Measurements from ENCODE around the gene TRIOBP.
A peak's percentile ranks its signal among the peaks of the same experiment; 100 is the strongest.

TRIOBP gene

GRCh38 chr22:37733625-37734401 is 37.0 kb downstream of the TRIOBP start:
- DNase-seq = no peak

GRCh38 chr22:37734402-37734700 is 37.5 kb downstream of the TRIOBP start:
- no peak for DNase-seq

- DNase-seq = no peak
These were observed 38.2 kb downstream of the TRIOBP start for GRCh38 chr22:37734964-37735451.

DNA sequence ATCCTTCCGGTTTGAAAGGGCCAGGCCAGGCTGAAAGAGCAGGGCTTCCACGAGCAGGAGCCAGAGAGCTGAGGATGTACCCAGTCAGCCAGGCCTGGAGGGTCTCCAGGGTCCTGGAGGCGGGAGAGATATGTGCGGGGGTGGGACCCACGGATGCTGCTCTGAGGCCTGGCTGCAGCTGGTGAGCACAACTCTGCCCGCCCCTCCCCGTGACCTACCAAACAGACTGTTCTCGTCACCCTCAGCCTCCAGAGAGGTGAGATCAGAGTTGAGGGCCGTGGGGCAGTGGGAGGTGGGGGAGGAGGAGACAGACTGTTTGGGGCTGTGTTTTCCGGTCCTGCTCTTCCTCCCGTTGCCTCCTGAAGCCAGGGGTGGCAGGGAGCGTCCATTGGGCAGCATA is 42.2 kb downstream of the TRIOBP start:
- no peak for DNase-seq

DNA sequence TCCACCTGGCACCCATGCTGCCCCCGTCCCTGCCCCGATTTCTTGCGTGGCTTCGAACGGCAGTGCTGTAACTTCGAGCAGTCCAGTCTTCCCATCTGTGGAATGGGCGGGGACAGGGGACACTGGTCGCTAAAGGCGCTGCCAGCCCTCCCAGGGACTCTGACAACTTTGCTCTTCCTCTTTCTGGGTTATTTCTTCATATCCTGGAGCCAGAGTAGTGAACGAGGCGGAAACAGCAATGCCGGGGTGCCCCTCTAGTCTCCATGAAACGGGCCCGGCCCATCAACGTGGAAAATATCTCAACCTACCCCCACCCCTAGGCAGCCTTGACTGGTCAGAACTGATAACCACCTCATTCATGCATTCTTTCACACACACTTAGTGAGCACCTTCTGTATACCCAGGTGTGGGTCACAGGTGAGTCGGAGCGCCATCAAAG is 42.8 kb downstream of the TRIOBP start:
- no peak for DNase-seq

DNA sequence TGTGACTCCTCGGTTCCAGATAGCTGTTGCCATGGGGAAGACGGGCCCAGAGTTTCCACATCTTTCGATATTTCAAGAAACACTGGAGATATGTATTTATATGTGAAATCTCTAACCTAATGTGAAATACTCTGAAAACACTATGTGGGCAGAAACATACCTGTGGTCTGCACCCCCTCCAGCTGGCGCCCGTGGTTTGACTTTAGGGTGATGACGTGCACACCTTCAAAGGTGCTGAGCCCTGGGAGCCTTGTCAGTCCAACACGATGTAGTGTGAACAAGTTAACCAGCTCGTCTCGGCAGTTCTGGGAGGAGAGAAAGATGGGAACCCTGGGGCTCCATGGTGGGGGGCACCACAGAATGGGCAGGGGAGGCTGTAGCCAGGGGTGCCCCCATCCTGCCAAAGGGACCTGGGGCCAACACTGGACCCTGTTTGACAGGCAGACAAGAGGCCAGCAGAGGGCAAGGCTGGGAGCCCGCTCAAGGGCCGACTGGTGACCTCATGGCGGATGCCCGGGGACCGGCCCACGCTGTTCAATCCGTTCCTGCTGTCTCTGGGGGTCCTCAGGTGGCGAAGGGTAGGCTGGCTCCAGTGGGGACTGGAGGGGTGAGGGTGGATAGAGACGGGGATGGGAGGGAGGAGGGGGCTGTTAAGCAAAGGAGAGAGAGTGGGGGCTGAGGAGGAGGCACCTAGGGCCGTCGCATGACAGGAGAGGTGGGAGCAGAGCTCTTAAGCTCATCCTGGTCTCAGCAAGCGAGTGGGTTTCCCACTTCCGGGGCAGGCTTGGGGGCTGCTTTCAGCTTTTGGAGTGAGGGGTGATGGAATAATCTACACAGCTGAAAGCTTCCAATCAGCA is 43.8 kb downstream of the TRIOBP start:
- DNase-seq = no peak

GRCh38 chr22:37741312-37741795 is 44.5 kb downstream of the TRIOBP start:
- no peak for DNase-seq

- no peak for DNase-seq
These were observed 45.7 kb downstream of the TRIOBP start for GRCh38 chr22:37742376-37743171.

- DNase-seq = no peak
These were observed 47.7 kb downstream of the TRIOBP start for GRCh38 chr22:37744589-37744988.

- DNase-seq = peak; percentile 74 to 82 (median 80)
These were observed 48.9 kb downstream of the TRIOBP start for GRCh38 chr22:37745548-37746365.

DNA sequence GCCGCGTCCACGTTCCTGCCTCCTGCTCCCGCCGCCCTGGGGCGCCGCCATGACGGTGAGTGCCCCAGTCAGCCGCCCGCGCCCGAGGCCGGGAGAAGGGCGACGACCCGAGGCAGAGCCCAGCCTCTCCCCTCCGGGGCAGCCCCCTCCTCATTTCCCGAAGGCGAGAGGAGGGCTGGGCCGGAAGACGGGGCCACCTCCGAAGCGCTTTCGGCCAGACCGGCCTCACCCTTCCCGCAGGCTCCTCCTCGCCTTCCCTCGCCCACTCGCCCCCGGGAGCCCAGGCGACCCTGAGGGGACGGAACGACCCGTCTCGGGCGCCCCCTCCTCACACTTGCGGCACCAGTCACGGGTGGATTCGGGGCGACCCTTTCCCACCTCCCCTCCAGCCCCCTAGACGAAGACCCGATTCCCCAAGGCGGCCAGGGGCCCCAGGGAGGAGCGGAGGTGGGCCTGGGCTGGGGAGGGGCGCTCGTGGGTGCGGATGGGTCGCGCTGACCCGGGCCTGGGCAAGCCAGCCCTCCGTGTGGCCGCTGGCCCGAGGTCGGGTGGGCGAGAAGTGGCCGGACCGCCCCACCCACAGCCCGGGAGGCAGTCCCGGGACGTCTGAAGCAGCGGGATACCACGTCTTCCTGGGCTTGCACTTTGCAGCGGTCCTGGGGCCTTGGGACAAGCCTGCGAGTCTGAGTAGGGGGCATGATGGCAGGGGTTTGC is 49.7 kb downstream of the TRIOBP start:
- DNase-seq = peak in 1 of 4 experiments; percentile 34

DNA sequence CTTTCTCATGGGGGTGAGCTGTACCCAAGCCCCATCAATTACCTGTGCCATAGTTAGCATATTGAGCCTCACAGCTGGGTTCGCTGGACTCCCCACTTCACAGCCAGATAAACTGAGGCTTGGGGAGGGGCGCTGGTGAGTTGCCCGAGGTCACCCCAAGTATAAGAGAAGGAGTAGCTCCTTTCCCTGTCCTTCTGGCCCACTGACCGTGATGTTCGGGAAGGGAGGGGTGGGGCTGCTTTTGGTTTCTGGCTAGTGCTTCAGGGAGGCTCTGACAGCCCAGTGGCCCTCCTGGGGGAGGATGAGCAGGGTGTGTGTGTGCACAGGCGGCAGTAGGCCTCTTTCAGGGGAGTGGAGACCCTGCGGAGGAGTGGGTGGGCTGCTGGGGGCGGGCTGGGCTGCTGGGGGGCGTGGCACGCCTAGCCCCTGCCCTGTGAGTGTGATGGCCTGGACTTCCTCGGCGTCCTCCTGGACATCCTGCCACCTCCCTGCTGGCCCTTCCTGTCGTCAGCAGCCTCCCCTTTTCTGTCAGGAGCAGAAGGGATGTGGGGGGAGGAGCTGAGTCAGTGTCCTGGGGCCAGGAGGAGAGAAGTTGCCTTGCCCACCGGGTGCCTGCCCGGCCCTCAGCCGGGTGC is 50.3 kb downstream of the TRIOBP start:
- no peak for DNase-seq

- DNase-seq = no peak
These were observed 50.9 kb downstream of the TRIOBP start for GRCh38 chr22:37747715-37748100.

DNA sequence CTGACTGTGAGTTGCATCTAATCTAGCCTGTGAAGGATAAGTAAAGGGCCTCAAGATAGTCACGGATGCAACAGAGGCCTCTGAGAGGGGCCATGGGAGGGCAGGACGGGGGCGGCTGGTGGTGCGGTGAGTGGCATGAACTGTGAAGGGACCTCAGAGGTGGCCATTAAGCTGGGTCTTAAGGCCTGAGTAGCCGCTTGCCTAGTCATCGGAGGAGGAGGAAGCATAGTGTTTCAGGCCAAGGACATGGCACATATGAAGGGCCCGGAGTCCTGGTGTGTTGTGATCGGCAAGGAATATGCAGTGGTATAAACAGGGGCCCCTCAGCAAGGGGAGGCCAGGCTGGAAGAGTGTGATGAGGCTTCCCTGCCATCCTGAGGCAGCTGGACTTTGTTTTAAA is 51.8 kb downstream of the TRIOBP start:
- DNase-seq = no peak

DNA sequence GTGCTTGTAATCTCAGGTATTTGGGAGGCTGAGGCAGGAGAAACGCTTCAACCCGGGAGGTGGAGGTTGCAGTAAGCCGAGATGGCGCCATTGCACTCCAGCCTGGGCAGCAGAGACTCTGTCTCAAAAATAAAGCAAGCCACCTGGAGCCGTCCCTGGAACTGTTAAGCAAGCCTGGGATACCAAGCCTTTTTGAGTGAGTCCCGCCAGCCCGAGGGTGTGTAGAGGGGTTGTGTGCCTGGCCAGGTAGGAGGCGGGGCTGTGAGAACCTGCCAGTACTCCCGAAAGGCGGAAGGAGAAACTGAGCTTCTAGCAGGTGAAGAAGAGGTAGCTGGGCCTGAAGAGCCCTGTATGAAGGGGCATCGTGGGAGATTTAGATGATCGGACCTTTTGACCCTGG is 52.4 kb downstream of the TRIOBP start:
- no peak for DNase-seq

DNA sequence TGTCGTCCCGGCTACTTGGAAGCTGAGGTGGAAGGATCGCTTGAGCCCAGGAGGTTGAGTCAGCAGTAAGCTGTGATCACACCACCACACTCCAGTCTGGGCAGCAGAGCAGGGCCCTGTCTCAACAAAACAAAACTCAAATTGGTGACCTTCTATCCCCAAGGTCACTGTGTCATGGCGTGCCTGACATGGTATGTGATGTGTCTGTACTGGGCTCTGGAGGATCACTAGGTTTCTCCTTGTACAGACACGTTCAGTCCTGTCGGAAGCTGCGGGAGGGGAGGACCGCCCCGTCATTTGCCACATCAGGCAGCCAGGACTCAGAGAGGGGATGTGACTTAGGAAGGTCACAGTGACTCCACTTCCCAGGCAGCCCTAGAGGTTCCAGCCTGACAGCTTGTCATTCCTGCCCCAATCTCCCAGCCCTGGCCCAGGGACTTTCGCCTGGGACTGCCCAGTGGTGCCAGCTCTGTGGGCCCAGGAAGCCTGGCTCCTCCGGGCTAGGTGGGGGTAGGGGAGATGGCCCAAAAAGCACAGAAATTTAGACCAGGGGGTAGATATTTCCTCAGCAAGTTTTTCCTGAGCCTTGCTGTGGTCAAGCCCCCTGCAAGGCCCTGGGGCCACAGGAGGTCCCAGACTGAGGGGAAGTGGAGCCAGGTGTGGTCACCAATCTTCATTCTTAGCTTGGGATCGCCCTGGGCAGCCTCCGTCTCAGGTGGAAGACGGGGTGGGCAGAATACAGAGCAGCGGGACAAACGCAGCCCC is 53.2 kb downstream of the TRIOBP start:
- DNase-seq = no peak

DNA sequence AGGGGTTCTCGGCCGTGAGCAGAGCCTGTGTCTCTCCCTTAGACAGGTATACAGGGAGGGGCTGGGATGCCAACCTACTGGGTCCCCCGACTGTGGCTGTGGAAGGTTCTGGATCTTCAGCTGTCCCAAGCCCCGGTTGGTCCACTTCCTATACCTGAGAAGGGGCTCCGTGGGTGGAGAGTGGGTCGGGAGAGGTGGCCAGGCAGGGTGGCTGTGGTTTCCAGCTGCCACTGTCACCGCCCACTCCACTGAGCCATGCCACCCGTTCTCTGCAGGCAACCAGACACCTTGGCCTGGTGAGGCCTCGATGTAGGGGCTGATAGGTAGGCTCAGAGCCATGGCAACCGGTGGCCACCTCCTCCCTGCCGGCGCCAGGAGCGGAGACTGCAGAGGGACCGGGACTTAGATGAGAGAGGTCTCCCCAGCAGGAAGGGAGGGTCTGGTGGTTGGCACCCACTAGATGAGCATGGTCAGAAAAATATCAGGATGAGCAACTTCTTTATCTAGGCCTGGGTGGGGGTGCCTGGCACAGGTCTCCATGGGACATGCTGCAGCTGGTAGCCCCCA is 53.8 kb downstream of the TRIOBP start:
- no peak for DNase-seq

GRCh38 chr22:37751449-37752188 is 54.8 kb downstream of the TRIOBP start:
- no peak for DNase-seq
